GM21619 (cell line): Measurements from ENCODE around the gene ZNF236.

Experiments used
- ATAC-seq: cut with Tn5 transposase; IDR thresholded peaks from one replicate; pipeline ENCODE4 v1.9.1; 2021; ENCODE audit not compliant: unreplicated experiment

The ZNF236 gene

GRCh38 chr18:76855594-76855993 is 33.2 kb downstream of the ZNF236 start:
- no peak for ATAC-seq

GRCh38 chr18:76857476-76857875 is 35.1 kb downstream of the ZNF236 start:
- no peak for ATAC-seq

GRCh38 chr18:76859474-76860339 is 37.4 kb downstream of the ZNF236 start:
- ATAC-seq: peak; percentile 64

- ATAC-seq: no peak
These were observed 38.1 kb downstream of the ZNF236 start for GRCh38 chr18:76860411-76860810.

GRCh38 chr18:76866666-76867065 is 44.3 kb downstream of the ZNF236 start:
- no peak for ATAC-seq

GRCh38 chr18:76873311-76873710 is 51.0 kb downstream of the ZNF236 start:
- no peak for ATAC-seq

GRCh38 chr18:76873713-76874112 is 51.4 kb downstream of the ZNF236 start:
- ATAC-seq: no peak

- ATAC-seq: peak; percentile 32
These were observed 52.5 kb downstream of the ZNF236 start for GRCh38 chr18:76874642-76875389.

- peak; percentile 77 for ATAC-seq
These were observed 53.3 kb downstream of the ZNF236 start for GRCh38 chr18:76875390-76876325.

- ATAC-seq: no peak
These were observed 56.1 kb downstream of the ZNF236 start for GRCh38 chr18:76878426-76878825.

- ATAC-seq: no peak
These were observed 57.7 kb downstream of the ZNF236 start for GRCh38 chr18:76880026-76880425.

- ATAC-seq: no peak
These were observed 59.4 kb downstream of the ZNF236 start for GRCh38 chr18:76881744-76882143.

GRCh38 chr18:76882146-76882545 is 59.8 kb downstream of the ZNF236 start:
- no peak for ATAC-seq

GRCh38 chr18:76885001-76885400 is 62.6 kb downstream of the ZNF236 start:
- ATAC-seq: no peak

GRCh38 chr18:76886112-76886511 is 63.8 kb downstream of the ZNF236 start:
- ATAC-seq: no peak

- no peak for ATAC-seq
These were observed 66.8 kb downstream of the ZNF236 start for GRCh38 chr18:76889091-76889699.

GRCh38 chr18:76892832-76893231 is 70.5 kb downstream of the ZNF236 start:
- ATAC-seq: no peak

- ATAC-seq: no peak
These were observed 72.4 kb downstream of the ZNF236 start for GRCh38 chr18:76894566-76895346.

- ATAC-seq: no peak
These were observed 73.1 kb downstream of the ZNF236 start for GRCh38 chr18:76895498-76895897.

GRCh38 chr18:76896677-76897076 is 74.3 kb downstream of the ZNF236 start:
- no peak for ATAC-seq
